H9 (cell line): ENCODE data around the gene BAHD1. TPM values are rescaled to one million over a fixed set of nuclear protein-coding genes. Genes with fewer than 3 reads are reported as not detected.

Experiments
- DNase-seq: peaks from one replicate; pipeline ENCODE4 v3.0.0-alpha.2; 2017
- H2AFZ ChIP-seq: one replicate; pipeline ENCODE4 v1.6.1; 2013; ENCODE audit warnings: mild to moderate bottlenecking, low read length, control low read depth, moderate library complexity
- H2AK5ac ChIP-seq: 2 replicates; pipeline ENCODE4 v1.6.1; 2013; ENCODE audit warnings: low read length, control low read depth, mixed read lengths; ENCODE audit not compliant: insufficient read length
- H2BK120ac ChIP-seq: one replicate; pipeline ENCODE4 v1.6.1; 2013; ENCODE audit warnings: low read depth, mild to moderate bottlenecking, low read length, control low read depth, inconsistent platforms; ENCODE audit not compliant: poor library complexity, severe bottlenecking
- H2BK12ac ChIP-seq: 2 replicates; pipeline ENCODE4 v1.6.1; 2013; ENCODE audit warnings: low read length, control low read depth, mixed read lengths, low read depth; ENCODE audit not compliant: insufficient read length
- H2BK15ac ChIP-seq: 2 replicates; pipeline ENCODE4 v1.6.1; 2013; ENCODE audit warnings: low read depth, low read length, control low read depth
- H2BK20ac ChIP-seq: one replicate; pipeline ENCODE4 v1.6.1; 2013; ENCODE audit warnings: low read depth, mild to moderate bottlenecking, low read length, control low read depth, inconsistent platforms; ENCODE audit not compliant: poor library complexity, severe bottlenecking
- H2BK5ac ChIP-seq: 2 replicates; pipeline ENCODE4 v1.6.1; 2013; ENCODE audit warnings: low read length, control low read depth, mixed read lengths; ENCODE audit not compliant: insufficient read length
- H3K14ac ChIP-seq: 2 replicates; pipeline ENCODE4 v1.6.1; 2013; ENCODE audit warnings: low read length, control low read depth; ENCODE audit not compliant: insufficient read depth
- H3K18ac ChIP-seq: 2 replicates; pipeline ENCODE4 v1.6.1; 2013; ENCODE audit warnings: low read depth, mild to moderate bottlenecking, mixed read lengths, low read length, control low read depth; ENCODE audit not compliant: insufficient read length
- H3K23ac ChIP-seq: 2 replicates; pipeline ENCODE4 v1.6.1; 2013; ENCODE audit warnings: low read length, control low read depth, mixed read lengths, low read depth; ENCODE audit not compliant: insufficient read length
- H3K23me2 ChIP-seq: 2 replicates; pipeline ENCODE4 v1.6.1; 2013; ENCODE audit warnings: low read depth, mild to moderate bottlenecking, mixed read lengths, low read length, control low read depth; ENCODE audit not compliant: insufficient read length, poor library complexity, severe bottlenecking
- H3K27ac ChIP-seq: 2 replicates; pipeline ENCODE4 v1.5.1; 2013; ENCODE audit warnings: low read length, control low read depth, mixed read lengths, low read depth; ENCODE audit not compliant: insufficient read length
- H3K27me3 ChIP-seq: 2 replicates; pipeline ENCODE4 v1.6.1; 2013; ENCODE audit warnings: low read length, control low read depth, inconsistent platforms; ENCODE audit not compliant: insufficient read depth
- H3K4ac ChIP-seq: 2 replicates; pipeline ENCODE4 v1.6.1; 2013; ENCODE audit warnings: low read depth, mild to moderate bottlenecking, control low read depth, inconsistent platforms, low read length, moderate library complexity
- H3K4me1 ChIP-seq: 2 replicates; pipeline ENCODE4 v1.6.1; 2013; ENCODE audit warnings: low read length, control low read depth, inconsistent platforms; ENCODE audit not compliant: insufficient read depth
- H3K4me2 ChIP-seq: 2 replicates; pipeline ENCODE4 v1.6.1; 2013; ENCODE audit warnings: low read length, control low read depth, mixed read lengths; ENCODE audit not compliant: insufficient read length, insufficient read depth
- H3K56ac ChIP-seq: 2 replicates; pipeline ENCODE4 v1.6.1; 2013; ENCODE audit warnings: low read depth, mild to moderate bottlenecking, mixed read lengths, low read length, control low read depth; ENCODE audit not compliant: insufficient read length
- H3K79me1 ChIP-seq: 2 replicates; pipeline ENCODE4 v1.6.1; 2013; ENCODE audit warnings: low read depth, mild to moderate bottlenecking, moderate library complexity, low read length, control low read depth, inconsistent platforms; ENCODE audit not compliant: insufficient read depth, poor library complexity, severe bottlenecking
- H3K79me2 ChIP-seq: 2 replicates; pipeline ENCODE4 v1.6.1; 2013; ENCODE audit warnings: low read length, control low read depth, inconsistent platforms; ENCODE audit not compliant: insufficient read depth
- H3K9ac ChIP-seq: 2 replicates; pipeline ENCODE4 v1.6.1; 2013; ENCODE audit warnings: low read length, control low read depth, mixed read lengths; ENCODE audit not compliant: insufficient read length; ENCODE audit errors: extremely low read depth
- H3K9me3 ChIP-seq: one replicate; pipeline ENCODE4 v1.6.1; 2013; ENCODE audit warnings: low read depth, low read length, inconsistent platforms; ENCODE audit not compliant: control insufficient read depth
- H3T11ph ChIP-seq: one replicate; pipeline ENCODE4 v1.6.1; 2013; ENCODE audit warnings: mild to moderate bottlenecking, low read length, control low read depth, inconsistent platforms
- H4K20me1 ChIP-seq: one replicate; pipeline ENCODE4 v1.6.1; 2013; ENCODE audit not compliant: control insufficient read depth, insufficient read length, insufficient read depth
- H4K5ac ChIP-seq: 2 replicates; pipeline ENCODE4 v1.6.1; 2013; ENCODE audit warnings: low read depth, mild to moderate bottlenecking, mixed read lengths, low read length, control low read depth; ENCODE audit not compliant: insufficient read length
- H4K8ac ChIP-seq: replicated peaks from 2 replicates; pipeline ENCODE4 v1.6.1; 2013; ENCODE audit warnings: low read length, control low read depth, mixed read lengths, low read depth; ENCODE audit not compliant: insufficient read length
- H4K91ac ChIP-seq: 2 replicates; pipeline ENCODE4 v1.6.1; 2013; ENCODE audit warnings: low read depth, mild to moderate bottlenecking, moderate library complexity, mixed read lengths, low read length, control low read depth; ENCODE audit not compliant: insufficient read length
- H3K27ac Mint-ChIP-seq, 3 experiments: 2 replicates in 2 of 3; 3 replicates in 1 of 3; pipeline ENCODE4 v1.8.0; 2020 to 2021; ENCODE audit warnings: mixed read lengths in 3 of 3, mild to moderate bottlenecking in 1 of 3, moderate library complexity in 1 of 3
- H3K27me3 Mint-ChIP-seq: 2 replicates; pipeline ENCODE4 v1.8.0; 2021; ENCODE audit warnings: low read depth, mild to moderate bottlenecking, moderate library complexity, mixed read lengths
- H3K36me3 Mint-ChIP-seq, 3 experiments: 2 replicates in 2 of 3; 3 replicates in 1 of 3; pipeline ENCODE4 v1.8.0; 2020 to 2021; ENCODE audit warnings: low read depth in 3 of 3, mixed read lengths in 3 of 3; ENCODE audit not compliant: insufficient read depth in 1 of 3
- H3K4me1 Mint-ChIP-seq, 2 experiments: 2 replicates each; pipeline ENCODE4 v1.8.0; 2020; ENCODE audit warnings: mixed read lengths in 2 of 2
- H3K4me3 Mint-ChIP-seq, 2 experiments: 2 replicates in 1 of 2; 3 replicates in 1 of 2; pipeline ENCODE4 v1.8.0; 2020 to 2021; ENCODE audit warnings: mild to moderate bottlenecking in 2 of 2, mixed read lengths in 2 of 2, moderate library complexity in 1 of 2
- H3K9me3 Mint-ChIP-seq, 2 experiments: 2 replicates in 1 of 2; 3 replicates in 1 of 2; pipeline ENCODE4 v1.8.0; 2020; ENCODE audit warnings: mild to moderate bottlenecking in 2 of 2, mixed read lengths in 2 of 2, moderate library complexity in 1 of 2
- CTCF ChIP-seq: fragments of 200-600 bp; sonication (generic); conservative IDR thresholded peaks from 3 replicates; pipeline ENCODE4 v1.8.0; 2021; ENCODE audit warnings: antibody characterized with exemption, mild to moderate bottlenecking
- WGBS: extraction: QIAGEN DNeasy Blood & Tissue Kit; methylation state at CpG from one replicate; pipeline ENCODE4 v1.1.7; 2013; ENCODE audit warnings: missing lambda C conversion rate, low lambda C conversion rate, mixed read lengths; ENCODE audit not compliant: insufficient read length; ENCODE audit errors: extremely low coverage; 5-methylcytosine and 5-hydroxymethylcytosine counted together
- total RNA-seq: library from RNA; stranded (reverse); gene quantifications from 2 replicates; pipeline ENCODE4 v1.2.1, GENCODE V29; 2021

BAHD1 gene
- total RNA-seq, 1 experiment from 2014 or later, result 54.1 TPM

GRCh38 chr15:40429068-40429710 lies 11.6 kb upstream of the BAHD1 start:
- Mint-ChIP-seq H3K4me1 (peaks cover 22 to 23% of the 10 kb centered on the region in 2 experiments), H3K36me3 (no peaks in the 10 kb centered on the region; a peak in 1 of 7 replicates), H3K4me3 (no peak overlapping the region; a peak in 1 of 5 replicates), H3K9me3 (no peaks in the 10 kb centered on the region), H3K27me3 (peaks cover 40% of the 10 kb centered on the region), H3K27ac (no peak overlapping the region; a peak in 1 of 7 replicates)
- H3K27ac ChIP-seq, result no peak overlapping the region
- TF ChIP-seq CTCF, result no peak
- no peak overlapping the region for H2AFZ ChIP-seq
- no peak overlapping the region for H4K5ac ChIP-seq
- no peak overlapping the region for H3K9ac ChIP-seq
- H3K79me1 ChIP-seq, result no peaks in the 10 kb centered on the region
- H2BK20ac ChIP-seq, result no peak overlapping the region
- H2BK120ac ChIP-seq, result no peak overlapping the region
- no peak overlapping the region for H3K4me2 ChIP-seq
- peaks cover 6% of the 10 kb centered on the region; the same call in 1 of the 2 replicates for H3K4me1 ChIP-seq
- no peak overlapping the region for H3K56ac ChIP-seq
- no peak overlapping the region; the same call in 1 of the 2 replicates for H3K14ac ChIP-seq
- no peak overlapping the region for H3T11ph ChIP-seq
- H4K20me1 ChIP-seq, result no peaks in the 10 kb centered on the region
- WGBS, result no CpG with 5 or more reads among the region's 10 CpGs
- H3K18ac ChIP-seq, result no peak overlapping the region
- H3K23me2 ChIP-seq, result no peaks in the 10 kb centered on the region
- no peak overlapping the region for H4K8ac ChIP-seq
- H3K79me2 ChIP-seq, result no peaks in the 10 kb centered on the region
- no peak for DNase-seq
- H2BK15ac ChIP-seq, result no peak overlapping the region
- H2AK5ac ChIP-seq, result no peak overlapping the region
- no peak overlapping the region for H3K23ac ChIP-seq
- no peaks in the 10 kb centered on the region; the same call in 1 of the 2 replicates for H3K27me3 ChIP-seq
- no peak overlapping the region for H2BK5ac ChIP-seq
- no peaks in the 10 kb centered on the region for H3K9me3 ChIP-seq
- no peak overlapping the region for H3K4ac ChIP-seq
- no peak overlapping the region for H4K91ac ChIP-seq
- no peak overlapping the region for H2BK12ac ChIP-seq
